H1 (cell line): ENCODE results near the gene BTBD9. TPM values are rescaled to one million over a fixed set of nuclear protein-coding genes. Genes with fewer than 3 reads are reported as not detected.

Experiments
- CTCF ChIA-PET: fragments of 300-600 bp; sonication (Branson Sonifier 250); formaldehyde crosslinking; loops from one replicate; lab custom pipeline; 2021; ENCODE audit not compliant: partially characterized antibody; lab: Charles Lee
- POLR2A ChIA-PET: fragments of 300-600 bp; sonication (Branson Sonifier 250); formaldehyde crosslinking; loops from one replicate; lab custom pipeline; 2021; ENCODE audit warnings: inconsistent platforms; ENCODE audit not compliant: partially characterized antibody; lab: Charles Lee
- DNase-seq, 2 experiments: peaks; one replicate each; pipeline versions ENCODE4 v3.0.0 to v3.0.0-alpha.2; 2010 to 2022; ENCODE audit warnings: low spot score in 2 of 2, low read depth in 1 of 2, mixed read lengths in 1 of 2
- FAIRE-seq: peaks from 2 replicates; lab custom pipeline; 2011; peaks lifted over from hg19 to GRCh38; lab: Jason Lieb, UNC
- H2AFZ ChIP-seq: 2 replicates; pipeline ENCODE4 v1.8.1; 2012; ENCODE audit warnings: low read length, inconsistent platforms
- H2AK5ac ChIP-seq: 2 replicates; pipeline ENCODE4 v1.6.1; 2013; ENCODE audit warnings: low read depth, low read length
- H2BK120ac ChIP-seq: replicated peaks from 2 replicates; pipeline ENCODE3; 2013; ENCODE audit warnings: low read depth, low read length, inconsistent platforms
- H2BK12ac ChIP-seq: 2 replicates; pipeline ENCODE4 v1.6.1; 2013; ENCODE audit warnings: low read depth, low read length
- H2BK15ac ChIP-seq: 2 replicates; pipeline ENCODE4 v1.6.1; 2013; ENCODE audit warnings: low read length
- H2BK20ac ChIP-seq: 2 replicates; pipeline ENCODE4 v1.6.1; 2013; ENCODE audit warnings: low read length
- H2BK5ac ChIP-seq: 2 replicates; pipeline ENCODE4 v1.6.1; 2013; ENCODE audit warnings: low read depth, low read length
- H3K14ac ChIP-seq: 2 replicates; pipeline ENCODE4 v1.6.1; 2013; ENCODE audit warnings: inconsistent platforms; ENCODE audit not compliant: insufficient read length
- H3K18ac ChIP-seq: 2 replicates; pipeline ENCODE4 v1.6.1; 2013; ENCODE audit warnings: low read length; ENCODE audit errors: extremely low read depth
- H3K23ac ChIP-seq: 2 replicates; pipeline ENCODE4 v1.6.1; 2013; ENCODE audit warnings: inconsistent platforms; ENCODE audit not compliant: insufficient read length
- H3K23me2 ChIP-seq: 2 replicates; pipeline ENCODE4 v1.6.1; 2013; ENCODE audit warnings: low read depth, low read length
- H3K27ac ChIP-seq: 2 replicates; pipeline ENCODE4 v1.6.1; 2011; ENCODE audit warnings: low read depth, low read length, inconsistent platforms
- H3K27me3 ChIP-seq, 4 experiments: replicated peaks in 1 of 4; 1 replicate in 1 of 4; 2 replicates in 3 of 4; pipeline versions ENCODE4 v1.6.1 to v1.8.1; 2011 to 2013; ENCODE audit warnings: low read length in 3 of 4, mild to moderate bottlenecking in 3 of 4, inconsistent platforms in 2 of 4, mixed read lengths in 2 of 4, moderate library complexity in 1 of 4; ENCODE audit not compliant: control insufficient read depth in 3 of 4, insufficient read depth in 3 of 4; ENCODE audit errors: extremely low read depth in 1 of 4
- H3K36me3 ChIP-seq, 4 experiments: 2 replicates each; pipeline versions ENCODE4 v1.6.1 to v1.8.1; 2011 to 2013; ENCODE audit warnings: mild to moderate bottlenecking in 4 of 4, low read length in 3 of 4, moderate library complexity in 2 of 4, control low read depth in 1 of 4, inconsistent platforms in 1 of 4; ENCODE audit not compliant: insufficient read depth in 4 of 4, control insufficient read depth in 2 of 4
- H3K4ac ChIP-seq: replicated peaks from 2 replicates; pipeline ENCODE3; 2013; ENCODE audit warnings: low read length, low read depth, mixed read lengths, inconsistent platforms; ENCODE audit not compliant: insufficient read length
- H3K4me1 ChIP-seq, 4 experiments: replicated peaks in 1 of 4; 1 replicate in 1 of 4; 2 replicates in 3 of 4; pipeline versions ENCODE4 v1.6.1 to v1.8.1; 2011 to 2013; ENCODE audit warnings: low read length in 3 of 4, inconsistent platforms in 2 of 4, mixed read lengths in 1 of 4; ENCODE audit not compliant: insufficient read depth in 4 of 4, control insufficient read depth in 3 of 4
- H3K4me2 ChIP-seq, 2 experiments: 2 replicates each; pipeline versions ENCODE4 v1.6.1 to v1.8.1; 2011 to 2013; ENCODE audit warnings: low read depth in 2 of 2, low read length in 2 of 2, control low read depth in 1 of 2, inconsistent platforms in 1 of 2, mild to moderate bottlenecking in 1 of 2; ENCODE audit not compliant: insufficient read depth in 1 of 2
- H3K4me3 ChIP-seq, 4 experiments: fragments of 200-600, 300-600 bp in 1 of 4; sonication (generic), shearing (Covaris generic), sonication (Bioruptor Twin) in 1 of 4; 2 replicates each; pipeline versions ENCODE4 v1.5.1 to v1.8.1; 2011 to 2016; ENCODE audit warnings: low read length in 4 of 4, low read depth in 3 of 4, control low read depth in 2 of 4, inconsistent platforms in 2 of 4, mild to moderate bottlenecking in 2 of 4, mixed read lengths in 1 of 4, moderate library complexity in 1 of 4; ENCODE audit not compliant: insufficient read depth in 2 of 4; ENCODE audit errors: extremely low read depth in 1 of 4
- H3K56ac ChIP-seq: replicated peaks from 2 replicates; pipeline ENCODE3; 2013; ENCODE audit warnings: low read depth, mild to moderate bottlenecking, mixed read lengths, low read length, inconsistent platforms; ENCODE audit not compliant: insufficient read length
- H3K79me1 ChIP-seq: 2 replicates; pipeline ENCODE4 v1.6.1; 2013; ENCODE audit warnings: low read depth, low read length, control low read depth
- H3K79me2 ChIP-seq, 2 experiments: 2 replicates each; pipeline versions ENCODE4 v1.6.1 to v1.8.1; 2012 to 2013; ENCODE audit warnings: low read length in 2 of 2, mild to moderate bottlenecking in 2 of 2, inconsistent platforms in 1 of 2; ENCODE audit not compliant: insufficient read depth in 2 of 2, control insufficient read depth in 1 of 2
- H3K9ac ChIP-seq, 4 experiments: replicated peaks in 1 of 4; 1 replicate in 1 of 4; 2 replicates in 3 of 4; pipeline versions ENCODE4 v1.6.1 to v1.8.1; 2011 to 2013; ENCODE audit warnings: low read depth in 3 of 4, low read length in 3 of 4, control low read depth in 2 of 4, mild to moderate bottlenecking in 2 of 4, moderate library complexity in 2 of 4, inconsistent platforms in 1 of 4; ENCODE audit errors: extremely low read depth in 1 of 4
- H3K9me3 ChIP-seq, 2 experiments: 2 replicates each; pipeline versions ENCODE4 v1.6.1 to v1.8.1; 2012 to 2013; ENCODE audit warnings: mild to moderate bottlenecking in 2 of 2, moderate library complexity in 2 of 2, control low read depth in 1 of 2, inconsistent platforms in 1 of 2, low read depth in 1 of 2, low read length in 1 of 2, mixed read lengths in 1 of 2; ENCODE audit not compliant: insufficient read depth in 2 of 2
- H4K20me1 ChIP-seq, 2 experiments: replicated peaks in 1 of 2; 2 replicates each; pipeline versions ENCODE3 to v1.8.1; 2011 to 2013; ENCODE audit warnings: inconsistent platforms in 2 of 2, low read length in 2 of 2, mild to moderate bottlenecking in 1 of 2; ENCODE audit not compliant: insufficient read depth in 2 of 2, control insufficient read depth in 1 of 2
- H4K5ac ChIP-seq: 2 replicates; pipeline ENCODE4 v1.6.1; 2013; ENCODE audit warnings: low read length, low read depth, mixed read lengths, inconsistent platforms; ENCODE audit not compliant: insufficient read length
- H4K8ac ChIP-seq: 2 replicates; pipeline ENCODE4 v1.8.0; 2013; ENCODE audit warnings: mild to moderate bottlenecking, moderate library complexity, low read length, inconsistent platforms; ENCODE audit not compliant: insufficient read depth; ENCODE audit errors: extremely low read depth
- H4K91ac ChIP-seq: replicated peaks from 2 replicates; pipeline ENCODE3; 2013; ENCODE audit warnings: low read length, mixed read lengths, inconsistent platforms; ENCODE audit not compliant: insufficient read length
- CHD1 ChIP-seq: IDR thresholded peaks from 2 replicates; pipeline ENCODE4 v1.6.1; 2012; ENCODE audit warnings: low read depth, low read length, improper control_type of control experiment
- FOSL1 ChIP-seq: IDR thresholded peaks from 2 replicates; pipeline ENCODE4 v1.6.1; 2011; ENCODE audit warnings: mild to moderate bottlenecking, low read depth, low read length, moderate library complexity; ENCODE audit not compliant: insufficient read depth
- KDM1A ChIP-seq: fragments of 200-600, 300-600 bp; sonication (generic); IDR thresholded peaks from 2 replicates; pipeline ENCODE4 v1.7.1; 2016; ENCODE audit warnings: mild to moderate bottlenecking, low read length, borderline replicate concordance
- NANOG ChIP-seq: IDR thresholded peaks from 2 replicates; pipeline ENCODE4 v1.6.1; 2011; ENCODE audit warnings: low read length, low read depth, mild to moderate bottlenecking, inconsistent platforms; ENCODE audit not compliant: insufficient read depth, poor library complexity, severe bottlenecking
- RAD21 ChIP-seq, 2 experiments: IDR thresholded peaks in 1 of 2; conservative IDR thresholded peaks in 1 of 2; 2 replicates each; pipeline ENCODE4 v1.6.1; 2011; ENCODE audit warnings: low read depth in 2 of 2, low read length in 2 of 2, improper control_type of control experiment in 1 of 2, inconsistent platforms in 1 of 2, mild to moderate bottlenecking in 1 of 2, moderate library complexity in 1 of 2
- RFX5 ChIP-seq: IDR thresholded peaks from 2 replicates; pipeline ENCODE4 v1.6.1; 2011; ENCODE audit warnings: low read depth, low read length, improper control_type of control experiment, borderline replicate concordance
- RNF2 ChIP-seq: fragments of 200-900, 300-1000 bp; sonication (generic); IDR thresholded peaks from 2 replicates; pipeline ENCODE4 v1.7.1; 2016; ENCODE audit warnings: borderline replicate concordance, low read depth, mild to moderate bottlenecking, antibody characterized with exemption, low read length; ENCODE audit not compliant: poor library complexity, severe bottlenecking; ENCODE audit errors: missing control alignments
- SIRT6 ChIP-seq: IDR thresholded peaks from one replicate; pipeline ENCODE4 v1.7.1; 2012; ENCODE audit warnings: low read length, inconsistent platforms
- SP2 ChIP-seq: IDR thresholded peaks from 2 replicates; pipeline ENCODE4 v1.6.1; 2012; ENCODE audit warnings: mild to moderate bottlenecking, low read length, inconsistent platforms
- TBP ChIP-seq: IDR thresholded peaks from 2 replicates; pipeline ENCODE4 v1.6.1; 2011; ENCODE audit warnings: low read depth, low read length, improper control_type of control experiment
- TEAD4 ChIP-seq: IDR thresholded peaks from 2 replicates; pipeline ENCODE4 v1.6.1; 2012; ENCODE audit warnings: low read depth, low read length, inconsistent platforms, mixed read lengths
- polyA plus RNA-seq, 7 experiments: library from polyadenylated mRNA; depleted of rRNA in 3 of 7; stranded (reverse) in 5 of 7; unstranded in 2 of 7; fragments of >200 nt in 5 of 7; fragments of 200-250 nt in 2 of 7; gene quantifications; 1 replicate in 5 of 7; 2 replicates in 1 of 7; 4 replicates in 1 of 7; pipeline versions ENCODE4 v1.2.1 to v1.2.3, GENCODE V29; 2011 to 2013; ENCODE audit warnings: missing spikeins in 2 of 7, mixed read lengths in 2 of 7
- total RNA-seq: library from RNA; stranded (reverse); fragmentation: NEBNext Ultra II Directional; extraction: Animal tissue kit (Norgen Biotek cat#: 25700); gene quantifications from 2 replicates; pipeline ENCODE4 v1.2.1, GENCODE V29; 2021
- TF ChIP-seq, protein P1 (sequence below), 3 experiments: IDR thresholded peaks; 1 replicate in 2 of 3; 2 replicates in 1 of 3; pipeline versions ENCODE4 v1.5.1 to v1.6.1; 2011; ENCODE audit warnings: low read length in 3 of 3, mild to moderate bottlenecking in 3 of 3, inconsistent platforms in 2 of 3, low read depth in 1 of 3, moderate library complexity in 1 of 3; ENCODE audit not compliant: insufficient read depth in 1 of 3; ENCODE audit errors: control extremely low read depth in 1 of 3

Gene BTBD9
- total and polyA plus RNA-seq, 2 of the 8 experiments (the other 6 are each of a cell fraction or from before 2014, with no cell fraction given) = 0.92 to 4.1 TPM

DNA sequence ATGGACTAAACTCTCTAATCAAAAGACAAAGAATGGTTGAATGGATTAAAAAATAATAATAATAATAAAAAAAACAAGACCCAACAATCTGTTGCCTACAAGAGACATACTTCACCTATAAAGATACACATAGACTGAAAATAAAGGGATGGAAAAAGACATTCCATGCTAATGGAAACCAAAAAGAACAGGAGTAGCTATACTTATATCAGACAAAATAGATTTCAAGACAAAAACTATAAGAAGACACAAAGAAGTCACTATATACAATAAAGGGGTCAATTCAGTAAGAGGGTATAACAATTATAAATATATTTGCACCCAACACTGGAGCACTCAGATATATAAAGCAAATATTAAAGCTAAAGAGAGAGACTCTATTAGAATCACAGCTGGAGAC lies 106.7 kb downstream of the BTBD9 start:
- Histone ChIP-seq H3K79me2 (no peaks in the 10 kb centered on the region), H4K5ac (no peak overlapping the region), H3K4me1 (no peaks in the 10 kb centered on the region), H3K4me2 (no peak overlapping the region), H3K18ac (no peak overlapping the region), H3K27ac (no peak overlapping the region), H2BK20ac (no peak overlapping the region), H2BK120ac (no peak overlapping the region), H3K36me3 (no peaks in the 10 kb centered on the region), H4K91ac (no peak overlapping the region), H2BK15ac (no peak overlapping the region), H2AFZ (no peak overlapping the region), H3K9me3 (peaks cover 0 to 5% of the 10 kb centered on the region in 2 experiments; a peak in 1 of 4 replicates), H3K23me2 (no peaks in the 10 kb centered on the region), H4K8ac (no peak overlapping the region), H4K20me1 (no peaks in the 10 kb centered on the region), H3K4ac (no peak overlapping the region), H3K27me3 (no peaks in the 10 kb centered on the region), H2AK5ac (no peak overlapping the region), H2BK12ac (no peak overlapping the region), H3K56ac (no peak overlapping the region), H3K79me1 (no peaks in the 10 kb centered on the region), H2BK5ac (no peak overlapping the region), H3K4me3 (no peak overlapping the region), H3K23ac (no peak overlapping the region), H3K14ac (no peak overlapping the region), H3K9ac (no peak overlapping the region)
- DNase-seq = no peak
- FAIRE-seq = no peak
- ChIA-PET CTCF (interaction anchor here (1.1 kb wide), 1 partner anchor 14 kb away, joined by 3 read pairs; no protein-coding TSS in a partner anchor), POLR2A (no interaction called here)
- TF ChIP-seq TEAD4 (no peak), CHD1 (no peak), TBP (no peak), SIRT6 (no peak), RAD21 (IDR thresholded peaks at IDR 0.05 in 1 of 2, conservative IDR thresholded peaks at IDR 0.05 in 1 of 2; ENCODE audit: low read depth in 2 of 2, low read length in 2 of 2) (no peak), RNF2 (no peak), KDM1A (no peak), RFX5 (no peak), NANOG (no peak), FOSL1 (no peak), SP2 (no peak)
- TF ChIP-seq, protein P1, sequence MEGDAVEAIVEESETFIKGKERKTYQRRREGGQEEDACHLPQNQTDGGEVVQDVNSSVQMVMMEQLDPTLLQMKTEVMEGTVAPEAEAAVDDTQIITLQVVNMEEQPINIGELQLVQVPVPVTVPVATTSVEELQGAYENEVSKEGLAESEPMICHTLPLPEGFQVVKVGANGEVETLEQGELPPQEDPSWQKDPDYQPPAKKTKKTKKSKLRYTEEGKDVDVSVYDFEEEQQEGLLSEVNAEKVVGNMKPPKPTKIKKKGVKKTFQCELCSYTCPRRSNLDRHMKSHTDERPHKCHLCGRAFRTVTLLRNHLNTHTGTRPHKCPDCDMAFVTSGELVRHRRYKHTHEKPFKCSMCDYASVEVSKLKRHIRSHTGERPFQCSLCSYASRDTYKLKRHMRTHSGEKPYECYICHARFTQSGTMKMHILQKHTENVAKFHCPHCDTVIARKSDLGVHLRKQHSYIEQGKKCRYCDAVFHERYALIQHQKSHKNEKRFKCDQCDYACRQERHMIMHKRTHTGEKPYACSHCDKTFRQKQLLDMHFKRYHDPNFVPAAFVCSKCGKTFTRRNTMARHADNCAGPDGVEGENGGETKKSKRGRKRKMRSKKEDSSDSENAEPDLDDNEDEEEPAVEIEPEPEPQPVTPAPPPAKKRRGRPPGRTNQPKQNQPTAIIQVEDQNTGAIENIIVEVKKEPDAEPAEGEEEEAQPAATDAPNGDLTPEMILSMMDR (IDR thresholded peaks at IDR 0.05; ENCODE audit: control extremely low read depth in 1 of 3, insufficient read depth in 1 of 3, low read depth in 1 of 3, low read length in 3 of 3) = no peak
